Measurements from ENCODE around the gene CPLX1.
"Not testable (repeated sequence)": the region's sequence is repeated elsewhere in the genome, so short reads cannot be mapped to it uniquely, and the experiment has no call there.

The CPLX1 gene

DNA sequence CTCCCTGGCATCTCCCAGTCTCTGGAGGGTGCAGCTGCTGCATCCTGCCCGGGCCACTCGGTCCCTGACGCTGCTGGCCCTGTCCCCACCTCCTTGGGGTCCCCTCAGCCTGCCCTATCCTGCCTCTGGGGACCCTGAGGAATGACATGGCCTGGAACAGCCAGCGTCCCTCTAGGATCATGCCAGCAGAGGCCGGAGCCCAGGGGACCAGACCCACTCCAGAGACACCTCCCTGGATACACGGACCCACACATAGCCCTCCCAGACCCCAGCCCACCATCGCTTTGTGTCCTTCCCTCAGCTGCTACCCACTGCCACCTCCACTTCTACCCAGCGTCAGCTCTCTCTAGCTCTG is 35.5 kb downstream of the CPLX1 start:
- no peak for DNase-seq

DNA sequence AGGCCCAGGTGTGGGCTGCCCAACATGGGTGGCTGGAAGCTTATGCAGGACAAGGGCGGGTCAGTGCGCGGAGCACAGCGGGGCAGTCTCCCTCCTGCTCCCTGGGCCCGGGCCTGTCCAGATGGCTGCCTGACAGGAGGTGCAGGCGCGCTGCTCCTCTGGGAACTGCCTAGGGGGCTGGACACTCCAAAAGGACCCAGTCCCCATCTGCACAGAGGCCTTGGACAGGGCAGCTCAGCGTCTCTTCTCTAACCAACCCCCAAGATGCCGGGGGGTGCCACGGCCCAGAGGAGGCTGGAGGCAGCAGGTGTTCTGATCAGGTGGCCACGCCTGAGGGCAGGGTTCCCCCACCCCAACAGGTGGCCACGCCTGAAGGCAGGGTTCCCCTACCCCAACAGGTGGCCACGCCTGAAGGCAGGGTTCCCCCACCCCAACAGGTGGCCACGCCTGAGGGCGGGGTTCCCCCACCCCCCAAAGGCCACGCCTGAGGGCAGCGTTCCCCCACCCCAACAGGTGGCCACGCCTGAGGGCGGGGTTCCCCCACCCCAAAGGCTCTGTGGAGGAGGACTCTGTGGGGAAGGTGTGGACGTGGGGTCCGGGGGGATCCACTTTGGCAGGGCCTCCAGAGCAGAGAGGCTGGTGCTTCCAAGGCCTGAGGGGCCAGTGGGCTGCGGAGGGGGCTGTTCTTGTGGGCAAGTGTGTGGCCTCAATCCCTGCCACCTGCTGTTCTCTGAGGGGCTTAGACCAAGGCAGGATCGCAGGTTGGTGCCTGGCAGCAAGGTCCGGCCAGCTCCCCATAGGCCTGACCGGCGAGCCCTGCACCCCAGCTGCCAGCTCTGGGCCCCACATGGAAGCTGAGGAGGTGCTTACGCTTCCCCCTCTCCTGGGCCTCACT is 36.1 kb downstream of the CPLX1 start:
- no peak for DNase-seq

DNA sequence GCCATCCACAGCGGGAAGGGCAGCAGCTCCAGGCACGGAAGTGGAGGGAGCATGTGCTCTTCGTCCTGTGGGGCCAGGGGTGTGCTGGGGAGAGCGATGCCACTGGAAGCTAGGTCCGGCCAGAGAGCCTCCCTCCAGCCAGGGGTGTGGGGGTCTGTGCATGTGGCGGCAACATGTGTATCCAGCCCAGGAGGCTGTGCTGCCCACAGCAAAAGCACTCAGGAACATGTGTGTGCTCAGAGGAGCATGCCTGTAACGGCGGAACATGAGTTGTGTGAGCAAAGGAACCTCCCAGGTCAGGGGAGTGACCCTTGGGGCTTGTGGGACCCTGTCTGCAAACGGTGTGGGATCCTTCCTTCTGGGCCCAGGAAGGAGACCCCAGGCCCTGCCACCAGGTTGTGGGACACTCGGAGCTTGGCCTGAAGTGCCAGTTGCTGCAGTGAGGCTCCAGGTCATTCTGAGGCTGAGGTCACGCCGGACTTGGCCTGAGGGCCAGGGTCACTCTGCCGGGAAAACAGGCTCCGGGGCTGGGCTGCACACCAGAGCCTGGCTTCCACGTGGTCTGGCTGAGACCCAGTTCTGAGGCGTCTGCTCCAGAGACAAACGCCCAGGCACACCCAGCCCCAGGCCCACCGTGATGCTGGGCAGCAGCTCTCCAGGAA is 37.2 kb downstream of the CPLX1 start:
- DNase-seq, result no peak

DNA sequence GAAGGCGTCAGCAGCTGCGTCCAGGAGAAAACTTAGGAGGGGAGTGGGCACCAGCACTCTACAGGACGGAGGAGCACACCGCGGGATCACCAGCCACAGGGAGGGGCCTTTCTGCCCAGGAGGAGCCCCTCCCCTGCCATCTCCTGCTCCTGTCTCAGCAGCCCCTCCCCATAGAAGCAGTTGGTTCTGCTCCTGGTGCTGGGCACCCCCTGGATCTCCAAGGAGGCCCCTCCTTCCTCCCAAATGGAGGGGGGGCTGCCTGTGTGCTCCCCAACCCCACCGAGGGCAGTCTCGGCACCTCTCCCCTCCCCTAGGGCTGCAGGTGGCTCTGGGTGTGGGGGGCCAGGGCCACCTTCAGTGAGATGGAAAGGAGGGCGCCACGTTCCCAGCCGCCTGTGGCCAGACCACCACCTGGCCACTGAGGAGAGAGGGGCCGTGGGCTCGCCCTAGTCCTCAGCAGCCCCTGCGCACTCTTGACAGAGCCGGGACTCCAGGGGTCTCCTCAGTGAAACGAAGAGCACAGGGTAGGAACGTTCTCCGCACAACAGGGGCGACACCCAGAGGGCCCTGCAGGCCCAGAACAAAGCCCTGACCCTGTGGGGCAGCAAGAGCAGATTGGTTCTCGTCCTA is 37.8 kb downstream of the CPLX1 start:
- no peak for DNase-seq

DNA sequence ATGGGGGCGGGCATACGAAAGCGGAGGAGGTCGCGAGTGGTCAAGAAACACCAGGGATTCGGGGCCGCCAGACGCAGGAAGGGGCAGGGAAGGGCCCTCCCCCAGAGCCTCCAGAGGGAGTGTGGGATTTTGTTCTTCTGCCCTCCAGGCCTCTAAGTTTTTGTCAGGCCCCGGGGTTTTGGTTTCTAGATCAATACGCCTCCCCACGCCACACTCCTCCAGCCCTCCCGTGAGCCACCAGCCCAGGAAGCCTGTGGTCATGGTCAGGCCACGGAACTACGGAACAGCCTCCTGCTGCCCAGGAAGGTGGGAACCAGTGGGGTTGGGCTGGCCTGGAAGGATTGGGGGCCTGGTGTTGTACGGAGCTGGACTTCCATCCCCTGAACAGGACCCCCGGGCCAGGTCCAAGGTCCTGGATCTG is 38.4 kb downstream of the CPLX1 start:
- DNase-seq, result no peak

DNA sequence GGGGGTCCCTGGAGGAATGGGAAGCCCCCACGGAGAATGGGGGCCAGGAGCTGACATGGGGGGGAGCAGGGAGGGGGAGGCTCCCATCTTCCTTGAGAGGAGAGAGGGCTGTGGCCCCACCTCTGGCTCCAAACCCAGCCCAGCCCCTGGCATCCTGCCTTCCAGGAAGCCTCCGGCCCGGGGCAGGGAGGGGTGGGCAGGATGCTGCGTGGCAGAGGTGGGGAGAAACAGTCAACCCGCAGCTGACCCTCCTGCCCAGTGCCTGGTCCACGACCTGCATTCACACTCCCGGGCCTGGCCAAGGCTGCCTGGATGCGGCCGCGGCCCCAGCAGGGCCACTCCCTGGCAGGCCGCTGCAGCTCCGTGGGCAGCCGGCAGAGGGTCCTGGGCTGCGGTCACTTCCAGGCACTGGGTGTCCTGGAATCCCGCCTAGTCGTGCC is 39.0 kb downstream of the CPLX1 start:
- DNase-seq, result no peak

DNA sequence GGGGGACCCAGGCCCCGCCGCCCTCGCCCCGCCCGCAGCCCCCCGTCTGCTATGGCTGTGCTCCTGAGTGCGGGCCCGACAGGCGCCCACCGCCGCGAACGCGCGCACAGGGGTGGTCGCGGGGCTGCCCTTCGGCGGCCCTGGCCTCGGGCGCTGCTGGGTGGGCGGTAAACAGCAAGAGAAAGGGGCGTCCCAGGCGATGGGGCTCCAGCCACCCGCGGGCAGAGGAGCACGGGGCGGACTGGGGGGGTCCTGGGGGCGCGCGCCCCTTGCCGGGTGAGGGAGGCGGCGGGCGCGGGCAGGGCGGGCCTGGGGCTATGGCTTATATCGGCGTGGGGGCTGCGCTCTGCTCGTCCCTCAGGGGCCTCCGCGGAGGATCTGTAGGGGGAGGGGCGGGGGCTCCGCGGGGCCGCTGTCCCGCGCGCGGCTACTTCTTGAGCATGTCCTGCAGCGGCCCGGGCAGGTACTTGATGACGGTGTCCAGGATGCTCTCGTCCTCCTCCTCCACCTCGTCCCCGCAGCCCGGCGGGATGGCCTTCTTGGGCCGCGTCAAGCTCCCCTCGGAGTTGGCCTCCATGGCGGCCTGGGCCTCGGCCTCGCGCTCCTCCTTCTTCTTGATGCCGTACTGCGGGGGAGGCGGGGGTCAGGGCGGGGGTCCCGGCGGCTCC is 39.7 kb downstream of the CPLX1 start:
- no peak for DNase-seq

DNA sequence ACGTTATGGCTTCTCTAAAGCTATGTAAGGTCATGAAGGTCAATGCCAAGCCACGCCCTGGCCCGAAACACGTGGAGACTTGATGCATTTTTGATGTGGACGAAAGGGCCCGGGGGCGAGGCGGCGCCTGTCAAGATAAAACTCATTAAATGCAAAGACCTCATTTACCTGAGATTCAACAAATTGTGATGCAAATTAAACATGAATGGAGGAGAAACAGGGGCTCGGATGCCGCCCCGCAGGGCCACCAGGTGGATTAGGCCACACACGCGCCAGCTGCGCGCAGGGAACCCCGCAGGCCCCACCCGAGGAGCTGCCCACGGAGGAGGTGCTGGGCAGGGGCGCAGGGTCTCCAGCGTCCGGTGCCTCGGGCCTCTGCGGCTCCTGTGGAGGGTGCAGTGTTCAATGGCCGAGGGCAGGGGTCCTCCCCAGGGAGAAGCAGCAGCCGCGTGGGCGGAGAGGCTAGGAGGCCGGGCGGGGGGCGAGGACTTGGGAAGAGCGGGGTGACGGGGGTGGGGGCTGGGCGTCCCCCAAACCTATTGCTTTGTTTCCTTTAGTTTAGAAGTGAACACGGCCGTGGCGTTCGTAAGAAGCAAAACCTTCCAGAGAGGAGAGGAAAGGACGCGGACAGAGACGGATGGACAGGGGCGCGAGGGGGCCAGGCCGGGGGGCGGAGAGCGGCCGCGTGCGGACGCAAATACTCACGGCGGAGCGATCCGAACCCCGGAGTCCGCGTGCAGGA is 40.4 kb downstream of the CPLX1 start:
- no peak for DNase-seq

DNA sequence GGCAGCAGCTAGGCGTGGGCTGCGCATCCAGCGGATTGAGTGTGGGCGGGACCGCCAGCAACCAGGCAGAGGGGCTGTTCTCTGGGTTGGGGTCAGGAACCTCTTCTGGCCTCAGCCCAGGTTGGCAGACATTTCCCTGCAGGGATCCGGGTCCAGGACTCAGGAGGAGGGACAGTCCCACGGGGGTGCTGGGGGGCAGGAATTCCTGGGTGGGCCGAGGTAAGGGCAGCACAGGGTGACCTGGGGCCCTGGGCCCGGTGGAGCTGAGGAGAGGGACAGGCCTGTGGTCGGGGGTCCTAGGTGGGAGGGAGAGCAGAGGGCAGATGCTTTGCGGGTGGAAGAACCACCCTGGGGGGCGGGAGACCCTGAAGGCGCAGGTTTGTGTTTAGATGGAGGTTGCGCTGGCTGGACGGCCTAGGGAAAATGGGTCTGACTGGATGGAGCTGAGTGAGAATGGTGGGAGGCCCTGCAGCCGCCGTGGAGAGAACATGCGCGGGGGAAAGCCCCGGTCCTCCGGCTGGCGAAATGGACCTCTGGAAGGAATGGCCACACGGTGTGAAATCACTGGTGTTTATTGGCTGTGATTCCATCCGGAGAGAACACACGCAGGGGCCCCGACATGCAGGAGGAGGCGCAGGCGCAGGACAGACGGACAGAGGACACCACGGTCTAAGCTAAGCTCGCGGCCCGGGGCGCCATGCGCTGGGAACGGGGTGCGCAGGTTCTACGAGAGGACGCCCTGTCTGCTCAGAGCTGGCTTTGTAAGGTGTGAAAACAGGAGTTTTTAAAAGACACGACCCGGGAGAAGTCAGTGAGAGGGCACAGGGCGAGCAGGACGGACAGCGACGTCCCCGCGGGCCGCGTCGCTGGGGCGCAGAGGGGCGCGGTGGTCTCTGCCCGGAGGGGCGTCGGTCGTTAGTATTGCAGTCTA is 41.3 kb downstream of the CPLX1 start:
- DNase-seq, result no peak

DNA sequence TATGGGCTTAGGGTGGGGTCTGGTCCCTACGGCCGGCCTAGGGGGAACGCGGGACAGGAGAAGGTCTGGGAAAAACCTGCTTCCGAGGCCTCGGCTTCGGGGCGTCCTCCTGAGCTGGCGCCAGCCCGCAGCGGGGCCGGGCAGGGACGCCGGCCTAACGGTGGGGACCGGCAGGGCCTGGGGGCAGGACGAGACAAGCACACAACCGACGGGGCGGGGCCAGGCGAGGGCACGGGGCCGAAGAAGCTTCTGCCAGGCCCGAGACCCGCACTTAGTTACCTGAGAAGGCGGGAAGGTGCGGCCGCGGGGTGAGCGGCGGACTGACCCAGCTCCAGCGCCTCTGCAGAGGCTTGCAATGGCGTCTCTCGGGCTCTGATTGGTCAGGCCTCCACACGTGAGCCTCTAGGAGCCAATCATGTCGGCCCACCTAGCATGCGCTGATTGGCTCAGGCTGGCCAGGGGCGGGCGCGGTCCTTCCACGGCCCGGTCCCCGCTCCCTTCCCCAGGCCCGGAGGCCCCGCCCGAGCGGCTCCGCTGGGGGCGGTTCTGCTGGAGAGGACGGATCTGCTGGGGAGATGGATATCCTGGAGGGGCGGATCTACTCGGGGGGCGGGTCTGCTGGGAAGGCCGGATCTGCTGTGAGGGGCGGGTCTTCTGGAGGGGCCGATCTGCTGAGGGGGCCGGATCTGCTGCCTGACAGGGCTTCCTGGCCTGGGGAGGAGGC is 44.3 kb downstream of the CPLX1 start:
- peak; percentile 98 for DNase-seq

DNA sequence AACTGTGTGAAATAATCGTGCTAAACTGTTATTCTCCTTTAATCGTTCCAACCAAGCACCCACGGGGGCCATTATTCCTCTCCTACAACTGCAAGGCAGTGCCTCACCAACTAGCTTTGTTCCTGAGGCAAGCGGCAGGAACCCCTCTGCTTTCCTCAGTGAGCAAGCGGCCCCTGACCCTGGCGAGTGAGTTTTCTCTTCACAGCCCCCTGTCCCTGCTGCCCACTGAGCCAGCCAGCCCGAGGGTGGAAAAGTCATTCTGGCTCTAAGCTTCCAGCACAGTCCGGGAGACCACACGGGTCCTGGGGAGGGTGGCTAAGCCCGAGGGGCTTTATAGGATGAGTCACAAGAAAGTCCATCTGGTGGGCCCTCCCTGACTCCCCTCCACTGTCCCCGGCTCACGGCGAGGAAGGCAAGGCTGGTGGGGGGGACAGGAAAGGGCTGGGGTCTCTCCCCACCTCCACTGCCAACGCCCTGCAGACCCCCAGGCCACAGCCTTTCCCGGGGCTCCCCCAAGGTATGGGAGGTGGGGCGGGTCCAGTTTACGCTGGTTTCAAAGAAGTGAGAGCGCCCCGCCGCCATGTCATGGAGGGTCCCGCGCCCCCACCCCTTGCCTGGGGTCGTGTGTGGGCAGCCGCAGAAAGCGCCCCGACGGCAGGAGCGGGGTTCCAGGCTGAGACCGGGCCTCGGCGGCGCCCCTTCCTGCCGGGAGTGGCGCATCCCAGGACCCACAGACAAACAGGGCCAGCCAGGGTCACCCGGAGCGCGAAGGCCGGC is 45.0 kb downstream of the CPLX1 start:
- no peak for DNase-seq

DNA sequence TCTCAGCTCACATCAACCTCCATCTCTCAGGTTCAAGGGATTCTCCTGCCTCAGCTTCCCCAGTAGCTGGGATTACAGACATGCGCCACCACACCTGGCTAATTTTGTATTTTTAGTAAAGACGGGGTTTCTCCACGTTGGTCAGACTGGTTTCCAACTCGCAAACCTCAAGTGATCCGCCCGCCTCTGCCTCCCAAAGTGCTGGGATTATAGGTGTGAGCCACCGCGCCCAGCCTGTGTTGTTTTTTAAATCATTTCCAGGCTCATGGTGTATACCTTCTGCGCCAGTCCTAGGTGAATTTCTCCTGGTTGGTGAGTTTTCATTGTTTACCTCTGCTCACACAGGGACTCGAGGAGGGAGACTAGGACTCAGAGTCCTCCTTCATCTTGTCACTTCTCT is 45.7 kb downstream of the CPLX1 start:
- not testable (repeated sequence) for DNase-seq

DNA sequence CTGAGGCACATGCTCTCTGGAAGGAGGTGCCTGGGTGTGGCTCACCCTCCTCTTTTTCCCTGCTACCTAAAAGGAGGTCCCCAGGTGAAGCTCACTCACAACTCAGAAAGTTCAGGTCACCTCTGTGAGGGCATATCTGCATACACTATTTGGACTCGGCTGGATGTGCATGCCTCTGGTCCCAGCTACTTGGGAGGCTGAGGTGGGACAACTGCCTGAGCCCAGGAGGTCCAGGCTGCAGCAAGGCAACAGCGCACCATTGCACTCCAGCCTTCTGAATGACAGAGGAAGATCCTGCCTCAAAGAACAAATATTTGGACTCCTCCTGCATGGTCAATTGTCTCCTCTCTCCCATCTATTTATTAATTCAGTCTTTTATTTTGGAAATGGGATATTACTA is 46.4 kb downstream of the CPLX1 start:
- DNase-seq, result no peak

DNA sequence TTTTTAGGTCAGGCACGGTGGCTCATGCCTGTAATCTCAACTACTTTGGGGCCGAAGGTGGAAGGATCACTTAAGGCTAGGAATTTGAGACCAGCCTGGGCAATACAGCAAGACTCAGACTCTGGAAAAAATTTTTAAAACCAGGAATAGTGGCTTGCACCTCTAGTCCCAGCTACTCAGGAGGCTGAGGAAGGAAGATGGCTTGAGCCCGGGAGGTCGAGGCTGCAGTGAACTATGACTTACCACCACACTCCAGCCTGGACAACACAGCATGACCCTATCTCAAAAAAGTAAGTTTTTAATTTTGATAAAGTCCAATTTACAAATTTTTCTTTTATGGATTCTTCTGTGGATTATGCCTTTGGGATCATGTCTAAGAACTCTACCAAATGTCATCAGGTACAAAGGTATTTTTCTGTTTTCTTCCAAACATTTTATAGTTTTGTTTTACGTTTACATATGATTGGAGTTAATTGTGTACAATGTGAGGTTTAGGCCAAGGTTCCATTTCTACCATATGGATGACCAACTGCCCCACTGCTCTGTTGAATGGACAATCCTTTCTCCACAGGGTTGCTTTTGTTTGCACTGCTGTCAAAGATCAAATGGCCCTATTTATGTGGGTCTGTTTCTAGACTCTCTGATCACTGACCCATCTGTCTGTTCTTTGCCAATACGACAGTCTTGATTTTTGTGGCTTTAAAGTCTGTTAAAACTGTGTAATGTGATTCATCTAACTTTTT is 48.2 kb downstream of the CPLX1 start:
- no peak for DNase-seq

DNA sequence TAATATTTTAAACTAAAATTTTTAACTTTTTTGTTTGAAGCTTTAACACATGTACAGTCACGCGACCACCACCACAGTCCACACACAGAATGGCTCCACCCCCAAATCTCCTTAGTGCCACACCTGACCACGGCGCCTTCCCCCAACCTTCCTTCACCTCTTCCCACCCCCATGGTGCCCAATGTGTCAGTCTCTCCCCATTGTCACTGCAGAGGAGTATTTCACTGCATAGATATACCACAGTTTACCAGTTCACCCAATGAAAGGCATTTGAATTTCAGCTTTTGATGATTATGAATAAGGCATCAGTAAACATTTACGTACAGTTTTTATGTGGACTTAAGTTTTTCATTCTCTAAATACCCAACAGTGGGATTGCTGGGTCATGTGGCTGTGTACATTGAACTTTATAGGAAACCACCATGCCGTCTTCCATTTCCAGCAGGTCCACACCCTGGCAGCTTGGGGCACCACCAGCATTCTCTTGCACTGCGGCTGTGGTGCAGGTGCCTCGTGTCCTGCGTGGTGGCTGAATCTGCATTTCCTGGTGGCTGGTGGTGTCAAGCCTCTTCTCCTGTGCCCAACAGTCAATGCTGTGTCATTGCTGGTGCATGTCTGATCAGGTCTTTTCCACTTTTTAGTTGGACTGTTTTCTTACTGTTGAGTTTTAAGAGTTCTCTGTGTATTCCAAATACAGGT is 49.0 kb downstream of the CPLX1 start:
- DNase-seq, result no peak

DNA sequence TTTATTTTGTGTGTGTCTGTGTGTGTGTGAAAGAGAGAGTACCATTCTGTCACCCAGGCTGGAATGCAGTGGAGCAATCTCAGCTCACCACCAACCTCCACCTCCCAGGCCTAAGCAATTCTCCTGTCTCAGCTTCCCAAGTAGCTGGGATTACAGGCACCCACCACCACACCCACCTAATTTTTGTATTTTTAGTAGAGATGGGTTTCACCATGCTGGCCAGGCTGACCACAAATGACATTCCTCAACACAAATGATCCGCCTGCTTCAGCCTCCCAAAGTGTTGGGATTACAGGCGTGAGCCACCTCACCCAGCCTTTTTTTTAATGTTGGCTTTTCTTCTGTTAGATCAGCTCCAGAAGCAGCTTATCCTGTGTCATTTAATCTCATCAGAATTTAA is 50.4 kb downstream of the CPLX1 start:
- not testable (repeated sequence) for DNase-seq

DNA sequence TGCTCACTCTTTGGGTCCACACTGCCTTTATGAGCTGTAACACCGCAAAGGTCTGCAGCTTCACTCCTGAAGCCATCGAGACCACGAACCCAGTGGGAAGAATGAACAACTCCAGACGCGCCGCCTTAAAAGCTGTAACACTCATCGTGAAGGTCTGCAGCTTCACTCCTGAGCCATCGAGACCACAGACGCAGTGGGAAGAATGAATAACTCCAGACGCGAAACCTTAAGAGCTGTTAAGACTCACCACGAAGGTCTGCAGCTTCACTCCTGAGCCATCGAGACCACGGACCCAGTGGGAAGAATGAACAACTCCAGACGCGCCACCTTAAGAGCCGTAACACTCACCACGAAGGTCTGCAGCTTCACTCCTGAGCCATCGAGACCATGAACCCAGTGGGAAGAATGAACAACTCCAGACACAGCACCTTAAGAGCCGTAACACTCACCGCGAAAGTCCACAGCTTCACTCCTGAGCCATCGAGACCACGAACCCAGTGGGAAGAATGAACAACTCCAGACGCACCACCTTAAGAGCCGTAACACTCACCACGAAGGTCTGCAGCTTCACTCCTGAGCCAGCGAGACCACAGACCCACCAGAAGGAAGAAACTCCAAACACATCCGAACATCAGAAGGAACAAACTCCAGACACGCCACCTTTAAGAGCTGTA is 51.4 kb downstream of the CPLX1 start:
- not testable (repeated sequence) for DNase-seq

DNA sequence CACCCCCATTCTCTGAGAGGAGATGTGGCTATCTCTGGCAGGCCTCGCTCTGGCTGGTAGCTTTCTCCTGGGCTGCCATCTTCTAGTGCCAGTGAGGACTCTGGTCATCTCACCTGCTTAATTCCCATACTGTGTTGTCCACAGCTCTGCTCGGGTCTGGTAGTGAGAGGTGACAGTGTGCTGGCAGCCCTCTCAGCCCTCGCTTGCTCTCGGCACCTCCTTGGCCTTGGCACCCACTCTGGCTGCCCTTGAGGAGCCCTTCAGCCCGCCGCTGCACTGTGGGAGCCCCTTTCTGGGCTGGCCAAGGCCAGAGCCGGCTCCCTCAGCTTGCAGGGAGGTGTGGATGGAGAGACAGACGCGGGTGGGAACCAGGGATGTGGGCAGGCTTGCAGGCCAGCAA is 52.7 kb downstream of the CPLX1 start:
- DNase-seq, result no peak

All from KG1 (cell line).